Lower leg skin (tissue), 3 donors: Measurements from ENCODE around the gene SAMD8.

Experiments used
- POLR2A ChIP-seq, 2 donors: fragments of 450-650 bp; IDR thresholded peaks; one replicate each; pipeline ENCODE4 v1.6.1; 2016 to 2017; ENCODE audit warnings: antibody characterized with exemption in 2 of 2, mild to moderate bottlenecking in 1 of 2, moderate library complexity in 1 of 2
- TF ChIP-seq, protein P1 (sequence below), 3 donors: fragments of 450-650 bp; IDR thresholded peaks; one replicate each; pipeline ENCODE4 v1.5.1; 2016; ENCODE audit warnings: antibody characterized with exemption in 3 of 3, mild to moderate bottlenecking in 3 of 3, moderate library complexity in 2 of 3

DNA sequence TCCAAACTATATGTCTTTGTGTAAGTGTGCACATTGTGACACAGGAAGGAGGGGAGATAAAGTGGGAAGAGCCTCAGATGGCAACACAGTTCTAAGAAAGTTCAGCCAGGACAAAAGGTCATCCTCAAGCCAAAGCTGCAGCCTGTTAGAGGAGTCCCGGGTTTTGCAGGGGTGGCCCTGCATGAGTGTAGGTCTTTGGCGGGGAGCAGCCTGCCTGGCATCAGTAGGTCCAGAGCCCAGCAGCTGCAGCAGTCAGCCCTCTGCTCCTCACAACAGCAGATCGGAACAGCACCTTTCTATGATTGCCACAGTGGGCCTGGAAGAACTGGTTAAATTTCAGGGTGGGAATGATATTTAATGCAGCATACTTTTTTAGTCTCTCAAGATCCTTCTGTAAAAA lies 85.6 kb downstream of the SAMD8 start:
- TF ChIP-seq, protein P1, sequence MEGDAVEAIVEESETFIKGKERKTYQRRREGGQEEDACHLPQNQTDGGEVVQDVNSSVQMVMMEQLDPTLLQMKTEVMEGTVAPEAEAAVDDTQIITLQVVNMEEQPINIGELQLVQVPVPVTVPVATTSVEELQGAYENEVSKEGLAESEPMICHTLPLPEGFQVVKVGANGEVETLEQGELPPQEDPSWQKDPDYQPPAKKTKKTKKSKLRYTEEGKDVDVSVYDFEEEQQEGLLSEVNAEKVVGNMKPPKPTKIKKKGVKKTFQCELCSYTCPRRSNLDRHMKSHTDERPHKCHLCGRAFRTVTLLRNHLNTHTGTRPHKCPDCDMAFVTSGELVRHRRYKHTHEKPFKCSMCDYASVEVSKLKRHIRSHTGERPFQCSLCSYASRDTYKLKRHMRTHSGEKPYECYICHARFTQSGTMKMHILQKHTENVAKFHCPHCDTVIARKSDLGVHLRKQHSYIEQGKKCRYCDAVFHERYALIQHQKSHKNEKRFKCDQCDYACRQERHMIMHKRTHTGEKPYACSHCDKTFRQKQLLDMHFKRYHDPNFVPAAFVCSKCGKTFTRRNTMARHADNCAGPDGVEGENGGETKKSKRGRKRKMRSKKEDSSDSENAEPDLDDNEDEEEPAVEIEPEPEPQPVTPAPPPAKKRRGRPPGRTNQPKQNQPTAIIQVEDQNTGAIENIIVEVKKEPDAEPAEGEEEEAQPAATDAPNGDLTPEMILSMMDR (IDR thresholded peaks at IDR 0.05): no peak
- TF ChIP-seq POLR2A (IDR thresholded peaks at IDR 0.05): no peak
